Stimulated activated CD4-positive, alpha-beta T cell treated with anti-CD3 and anti-CD28 coated beads, Interleukin-2, amount 100 ng/mL, for 24 hours (primary cell): ENCODE results near the gene FER.
"Not testable (repeated sequence)": the region's sequence is repeated elsewhere in the genome, so short reads cannot be mapped to it uniquely, and the experiment has no call there.

Experiments
- DNase-seq, 2 donors: peaks; one replicate each; pipeline ENCODE4 v3.0.0-alpha.2; 2020

Gene FER

GRCh38 chr5:109141222-109142200 is 393.8 kb downstream of the FER start:
- no peak for DNase-seq

GRCh38 chr5:109143031-109143430 is 395.3 kb downstream of the FER start:
- DNase-seq, result no peak

- no peak for DNase-seq
These were observed 397.4 kb downstream of the FER start for GRCh38 chr5:109145139-109145538.

- no peak for DNase-seq
These were observed 398.9 kb downstream of the FER start for GRCh38 chr5:109146591-109146990.

- no peak for DNase-seq
These were observed 404.9 kb downstream of the FER start for GRCh38 chr5:109152565-109152964.

GRCh38 chr5:109155625-109156024 is 407.9 kb downstream of the FER start:
- no peak for DNase-seq

GRCh38 chr5:109156885-109157284 is 409.2 kb downstream of the FER start:
- DNase-seq, result no peak

- no peak for DNase-seq
These were observed 412.8 kb downstream of the FER start for GRCh38 chr5:109160468-109160867.

GRCh38 chr5:109161914-109162683 is 414.4 kb downstream of the FER start:
- no peak for DNase-seq

GRCh38 chr5:109163336-109163735 is 415.6 kb downstream of the FER start:
- DNase-seq, result no peak

- no peak for DNase-seq
These were observed 416.3 kb downstream of the FER start for GRCh38 chr5:109164001-109164400.

GRCh38 chr5:109167586-109167985 is 419.9 kb downstream of the FER start:
- DNase-seq, result no peak

GRCh38 chr5:109168151-109168550 is 420.5 kb downstream of the FER start:
- DNase-seq, result no peak

GRCh38 chr5:109170629-109171350 is 423.1 kb downstream of the FER start:
- DNase-seq, result no peak

GRCh38 chr5:109171437-109172073 is 423.9 kb downstream of the FER start:
- not testable (repeated sequence) for DNase-seq

- DNase-seq, result no peak
These were observed 425.5 kb downstream of the FER start for GRCh38 chr5:109173036-109173794.

GRCh38 chr5:109177227-109177626 is 429.5 kb downstream of the FER start:
- no peak for DNase-seq

GRCh38 chr5:109177782-109178181 is 430.1 kb downstream of the FER start:
- no peak for DNase-seq

GRCh38 chr5:109180668-109181067 is 433.0 kb downstream of the FER start:
- no peak for DNase-seq

- no peak for DNase-seq
These were observed 439.1 kb downstream of the FER start for GRCh38 chr5:109186759-109187158.

GRCh38 chr5:109191153-109191558 is 443.5 kb downstream of the FER start:
- DNase-seq, result no peak

GRCh38 chr5:109192027-109192426 is 444.3 kb downstream of the FER start:
- no peak for DNase-seq
